H1 (cell line): ENCODE results near the gene UNC79. TPM values are rescaled to one million over a fixed set of nuclear protein-coding genes. Genes with fewer than 3 reads are reported as not detected.

Experiments used
- CTCF ChIA-PET: fragments of 300-600 bp; sonication (Branson Sonifier 250); formaldehyde crosslinking; loops from one replicate; lab custom pipeline; 2021; ENCODE audit not compliant: partially characterized antibody; lab: Charles Lee
- POLR2A ChIA-PET: fragments of 300-600 bp; sonication (Branson Sonifier 250); formaldehyde crosslinking; loops from one replicate; lab custom pipeline; 2021; ENCODE audit warnings: inconsistent platforms; ENCODE audit not compliant: partially characterized antibody; lab: Charles Lee
- DNase-seq, 2 experiments: peaks; one replicate each; pipeline versions ENCODE4 v3.0.0 to v3.0.0-alpha.2; 2010 to 2022; ENCODE audit warnings: low spot score in 2 of 2, low read depth in 1 of 2, mixed read lengths in 1 of 2
- FAIRE-seq: peaks from 2 replicates; lab custom pipeline; 2011; peaks lifted over from hg19 to GRCh38; lab: Jason Lieb, UNC
- H2AFZ ChIP-seq: 2 replicates; pipeline ENCODE4 v1.8.1; 2012; ENCODE audit warnings: low read length, inconsistent platforms
- H2AK5ac ChIP-seq: 2 replicates; pipeline ENCODE4 v1.6.1; 2013; ENCODE audit warnings: low read depth, low read length
- H2BK120ac ChIP-seq: replicated peaks from 2 replicates; pipeline ENCODE3; 2013; ENCODE audit warnings: low read depth, low read length, inconsistent platforms
- H2BK12ac ChIP-seq: 2 replicates; pipeline ENCODE4 v1.6.1; 2013; ENCODE audit warnings: low read depth, low read length
- H2BK15ac ChIP-seq: 2 replicates; pipeline ENCODE4 v1.6.1; 2013; ENCODE audit warnings: low read length
- H2BK20ac ChIP-seq: 2 replicates; pipeline ENCODE4 v1.6.1; 2013; ENCODE audit warnings: low read length
- H2BK5ac ChIP-seq: 2 replicates; pipeline ENCODE4 v1.6.1; 2013; ENCODE audit warnings: low read depth, low read length
- H3K14ac ChIP-seq: 2 replicates; pipeline ENCODE4 v1.6.1; 2013; ENCODE audit warnings: inconsistent platforms; ENCODE audit not compliant: insufficient read length
- H3K18ac ChIP-seq: 2 replicates; pipeline ENCODE4 v1.6.1; 2013; ENCODE audit warnings: low read length; ENCODE audit errors: extremely low read depth
- H3K23ac ChIP-seq: 2 replicates; pipeline ENCODE4 v1.6.1; 2013; ENCODE audit warnings: inconsistent platforms; ENCODE audit not compliant: insufficient read length
- H3K23me2 ChIP-seq: 2 replicates; pipeline ENCODE4 v1.6.1; 2013; ENCODE audit warnings: low read depth, low read length
- H3K27ac ChIP-seq: 2 replicates; pipeline ENCODE4 v1.6.1; 2011; ENCODE audit warnings: low read depth, low read length, inconsistent platforms
- H3K27me3 ChIP-seq, 4 experiments: replicated peaks in 1 of 4; 1 replicate in 1 of 4; 2 replicates in 3 of 4; pipeline versions ENCODE4 v1.6.1 to v1.8.1; 2011 to 2013; ENCODE audit warnings: low read length in 3 of 4, mild to moderate bottlenecking in 3 of 4, inconsistent platforms in 2 of 4, mixed read lengths in 2 of 4, moderate library complexity in 1 of 4; ENCODE audit not compliant: control insufficient read depth in 3 of 4, insufficient read depth in 3 of 4; ENCODE audit errors: extremely low read depth in 1 of 4
- H3K36me3 ChIP-seq, 4 experiments: 2 replicates each; pipeline versions ENCODE4 v1.6.1 to v1.8.1; 2011 to 2013; ENCODE audit warnings: mild to moderate bottlenecking in 4 of 4, low read length in 3 of 4, moderate library complexity in 2 of 4, control low read depth in 1 of 4, inconsistent platforms in 1 of 4; ENCODE audit not compliant: insufficient read depth in 4 of 4, control insufficient read depth in 2 of 4
- H3K4ac ChIP-seq: replicated peaks from 2 replicates; pipeline ENCODE3; 2013; ENCODE audit warnings: low read length, low read depth, mixed read lengths, inconsistent platforms; ENCODE audit not compliant: insufficient read length
- H3K4me1 ChIP-seq, 4 experiments: replicated peaks in 1 of 4; 1 replicate in 1 of 4; 2 replicates in 3 of 4; pipeline versions ENCODE4 v1.6.1 to v1.8.1; 2011 to 2013; ENCODE audit warnings: low read length in 3 of 4, inconsistent platforms in 2 of 4, mixed read lengths in 1 of 4; ENCODE audit not compliant: insufficient read depth in 4 of 4, control insufficient read depth in 3 of 4
- H3K4me2 ChIP-seq, 2 experiments: 2 replicates each; pipeline versions ENCODE4 v1.6.1 to v1.8.1; 2011 to 2013; ENCODE audit warnings: low read depth in 2 of 2, low read length in 2 of 2, control low read depth in 1 of 2, inconsistent platforms in 1 of 2, mild to moderate bottlenecking in 1 of 2; ENCODE audit not compliant: insufficient read depth in 1 of 2
- H3K4me3 ChIP-seq, 4 experiments: fragments of 200-600, 300-600 bp in 1 of 4; sonication (generic), shearing (Covaris generic), sonication (Bioruptor Twin) in 1 of 4; 2 replicates each; pipeline versions ENCODE4 v1.5.1 to v1.8.1; 2011 to 2016; ENCODE audit warnings: low read length in 4 of 4, low read depth in 3 of 4, control low read depth in 2 of 4, inconsistent platforms in 2 of 4, mild to moderate bottlenecking in 2 of 4, mixed read lengths in 1 of 4, moderate library complexity in 1 of 4; ENCODE audit not compliant: insufficient read depth in 2 of 4; ENCODE audit errors: extremely low read depth in 1 of 4
- H3K56ac ChIP-seq: replicated peaks from 2 replicates; pipeline ENCODE3; 2013; ENCODE audit warnings: low read depth, mild to moderate bottlenecking, mixed read lengths, low read length, inconsistent platforms; ENCODE audit not compliant: insufficient read length
- H3K79me1 ChIP-seq: 2 replicates; pipeline ENCODE4 v1.6.1; 2013; ENCODE audit warnings: low read depth, low read length, control low read depth
- H3K79me2 ChIP-seq, 2 experiments: 2 replicates each; pipeline versions ENCODE4 v1.6.1 to v1.8.1; 2012 to 2013; ENCODE audit warnings: low read length in 2 of 2, mild to moderate bottlenecking in 2 of 2, inconsistent platforms in 1 of 2; ENCODE audit not compliant: insufficient read depth in 2 of 2, control insufficient read depth in 1 of 2
- H3K9ac ChIP-seq, 4 experiments: replicated peaks in 1 of 4; 1 replicate in 1 of 4; 2 replicates in 3 of 4; pipeline versions ENCODE4 v1.6.1 to v1.8.1; 2011 to 2013; ENCODE audit warnings: low read depth in 3 of 4, low read length in 3 of 4, control low read depth in 2 of 4, mild to moderate bottlenecking in 2 of 4, moderate library complexity in 2 of 4, inconsistent platforms in 1 of 4; ENCODE audit errors: extremely low read depth in 1 of 4
- H3K9me3 ChIP-seq, 2 experiments: 2 replicates each; pipeline versions ENCODE4 v1.6.1 to v1.8.1; 2012 to 2013; ENCODE audit warnings: mild to moderate bottlenecking in 2 of 2, moderate library complexity in 2 of 2, control low read depth in 1 of 2, inconsistent platforms in 1 of 2, low read depth in 1 of 2, low read length in 1 of 2, mixed read lengths in 1 of 2; ENCODE audit not compliant: insufficient read depth in 2 of 2
- H4K20me1 ChIP-seq, 2 experiments: replicated peaks in 1 of 2; 2 replicates each; pipeline versions ENCODE3 to v1.8.1; 2011 to 2013; ENCODE audit warnings: inconsistent platforms in 2 of 2, low read length in 2 of 2, mild to moderate bottlenecking in 1 of 2; ENCODE audit not compliant: insufficient read depth in 2 of 2, control insufficient read depth in 1 of 2
- H4K5ac ChIP-seq: 2 replicates; pipeline ENCODE4 v1.6.1; 2013; ENCODE audit warnings: low read length, low read depth, mixed read lengths, inconsistent platforms; ENCODE audit not compliant: insufficient read length
- H4K8ac ChIP-seq: 2 replicates; pipeline ENCODE4 v1.8.0; 2013; ENCODE audit warnings: mild to moderate bottlenecking, moderate library complexity, low read length, inconsistent platforms; ENCODE audit not compliant: insufficient read depth; ENCODE audit errors: extremely low read depth
- H4K91ac ChIP-seq: replicated peaks from 2 replicates; pipeline ENCODE3; 2013; ENCODE audit warnings: low read length, mixed read lengths, inconsistent platforms; ENCODE audit not compliant: insufficient read length
- CEBPB ChIP-seq: IDR thresholded peaks from 2 replicates; pipeline ENCODE4 v1.6.1; 2012; ENCODE audit warnings: low read depth, low read length
- CHD2 ChIP-seq: IDR thresholded peaks from 2 replicates; pipeline ENCODE4 v1.6.1; 2012; ENCODE audit warnings: low read length, improper control_type of control experiment
- EGR1 ChIP-seq: IDR thresholded peaks from 2 replicates; pipeline ENCODE4 v1.6.1; 2011; ENCODE audit warnings: low read depth, low read length, borderline replicate concordance
- FOSL1 ChIP-seq: IDR thresholded peaks from 2 replicates; pipeline ENCODE4 v1.6.1; 2011; ENCODE audit warnings: mild to moderate bottlenecking, low read depth, low read length, moderate library complexity; ENCODE audit not compliant: insufficient read depth
- HDAC2 ChIP-seq, 2 experiments: fragments of 300-600 bp in 1 of 2; sonication (generic) in 1 of 2; IDR thresholded peaks; 2 replicates each; pipeline ENCODE4 v1.6.1; 2011 to 2012; ENCODE audit warnings: low read depth in 2 of 2, low read length in 2 of 2, mild to moderate bottlenecking in 2 of 2, moderate library complexity in 2 of 2, borderline replicate concordance in 1 of 2, inconsistent platforms in 1 of 2
- MAFK ChIP-seq: IDR thresholded peaks from 2 replicates; pipeline ENCODE4 v1.6.1; 2012; ENCODE audit warnings: low read depth, mild to moderate bottlenecking, improper control_type of control experiment, low read length
- NRF1 ChIP-seq: IDR thresholded peaks from 2 replicates; pipeline ENCODE4 v1.6.1; 2011; ENCODE audit warnings: mild to moderate bottlenecking, low read depth, low read length, improper control_type of control experiment
- RAD21 ChIP-seq, 2 experiments: IDR thresholded peaks in 1 of 2; conservative IDR thresholded peaks in 1 of 2; 2 replicates each; pipeline ENCODE4 v1.6.1; 2011; ENCODE audit warnings: low read depth in 2 of 2, low read length in 2 of 2, improper control_type of control experiment in 1 of 2, inconsistent platforms in 1 of 2, mild to moderate bottlenecking in 1 of 2, moderate library complexity in 1 of 2
- RBBP5 ChIP-seq: IDR thresholded peaks from 2 replicates; pipeline ENCODE4 v1.7.1; 2012; ENCODE audit warnings: low read depth, mild to moderate bottlenecking, inconsistent platforms, low read length, moderate library complexity, borderline replicate concordance
- RNF2 ChIP-seq: fragments of 200-900, 300-1000 bp; sonication (generic); IDR thresholded peaks from 2 replicates; pipeline ENCODE4 v1.7.1; 2016; ENCODE audit warnings: borderline replicate concordance, low read depth, mild to moderate bottlenecking, antibody characterized with exemption, low read length; ENCODE audit not compliant: poor library complexity, severe bottlenecking; ENCODE audit errors: missing control alignments
- SIRT6 ChIP-seq: IDR thresholded peaks from one replicate; pipeline ENCODE4 v1.7.1; 2012; ENCODE audit warnings: low read length, inconsistent platforms
- SP1 ChIP-seq: IDR thresholded peaks from 2 replicates; pipeline ENCODE4 v1.6.1; 2011; ENCODE audit warnings: low read depth, low read length
- SRF ChIP-seq: IDR thresholded peaks from 2 replicates; pipeline ENCODE4 v1.6.1; 2011; ENCODE audit warnings: mild to moderate bottlenecking, low read depth, low read length, moderate library complexity
- WGBS, 2 experiments: shearing (Covaris generic) in 1 of 2; methylation state at CpG; one replicate each; pipeline versions ENCODE4 v1.1.6 to v1.1.7; 2013 to 2015; ENCODE audit warnings: low lambda C conversion rate in 2 of 2, mixed read lengths in 2 of 2, inconsistent platforms in 1 of 2, low coverage in 1 of 2, missing lambda C conversion rate in 1 of 2; ENCODE audit not compliant: insufficient replicate concordance in 2 of 2, insufficient coverage in 1 of 2, insufficient read length in 1 of 2; ENCODE audit errors: extremely low coverage in 1 of 2, missing lambda C conversion rate in 1 of 2; 5-methylcytosine and 5-hydroxymethylcytosine counted together
- polyA plus RNA-seq, 7 experiments: library from polyadenylated mRNA; depleted of rRNA in 3 of 7; stranded (reverse) in 5 of 7; unstranded in 2 of 7; fragments of >200 nt in 5 of 7; fragments of 200-250 nt in 2 of 7; gene quantifications; 1 replicate in 5 of 7; 2 replicates in 1 of 7; 4 replicates in 1 of 7; pipeline versions ENCODE4 v1.2.1 to v1.2.3, GENCODE V29; 2011 to 2013; ENCODE audit warnings: missing spikeins in 2 of 7, mixed read lengths in 2 of 7
- total RNA-seq: library from RNA; stranded (reverse); fragmentation: NEBNext Ultra II Directional; extraction: Animal tissue kit (Norgen Biotek cat#: 25700); gene quantifications from 2 replicates; pipeline ENCODE4 v1.2.1, GENCODE V29; 2021

The UNC79 gene
- total and polyA plus RNA-seq, 2 of the 8 experiments (the other 6 are each of a cell fraction or from before 2014, with no cell fraction given), result 1.8 to 2.3 TPM

- Histone ChIP-seq H2BK120ac (no peak overlapping the region), H3K18ac (no peak overlapping the region), H3K79me1 (no peaks in the 10 kb centered on the region), H2BK20ac (peak overlapping the region; percentile 72; the same call in 1 of the 2 replicates), H3K4me1 (peaks cover 0 to 18% (median 6%) of the 10 kb centered on the region in 4 experiments; a peak in 4 of 7 replicates), H2BK5ac (peak overlapping the region; percentile 90), H3K4me3 (no peak overlapping the region), H4K5ac (no peak overlapping the region), H3K23me2 (peaks cover 7% of the 10 kb centered on the region; the same call in 1 of the 2 replicates), H3K14ac (no peak overlapping the region), H3K9me3 (no peaks in the 10 kb centered on the region), H3K9ac (no peak overlapping the region), H3K27ac (no peak overlapping the region), H2BK15ac (0 out of 2 replicates have a peak overlapping the region, but pooled peaks have one; percentile 46), H3K23ac (no peak overlapping the region), H4K20me1 (peaks cover 0 to 3% of the 10 kb centered on the region in 2 experiments), H3K79me2 (no peaks in the 10 kb centered on the region), H2AFZ (no peak overlapping the region), H2AK5ac (0 out of 2 replicates have a peak overlapping the region, but pooled peaks have one; percentile 86), H3K36me3 (no peaks in the 10 kb centered on the region), H3K27me3 (no peaks in the 10 kb centered on the region), H4K91ac (no peak overlapping the region), H3K4ac (no peak overlapping the region), H2BK12ac (peak overlapping the region; percentile 90; the same call in 1 of the 2 replicates), H3K56ac (peak overlapping the region; percentile 85), H4K8ac (no peak overlapping the region), H3K4me2 (no peak overlapping the region)
- ChIA-PET POLR2A (no interaction called here), CTCF (no interaction called here)
- 85 to 100% methylated on average over 1 of the region's 1 CpG for WGBS, 2 experiments
- no peak for DNase-seq
- no peak for FAIRE-seq
- TF ChIP-seq SIRT6 (no peak), EGR1 (no peak), SRF (no peak), RNF2 (no peak), MAFK (no peak), FOSL1 (no peak), SP1 (no peak), NRF1 (no peak), CEBPB (no peak), RBBP5 (no peak), HDAC2 (IDR thresholded peaks at IDR 0.05; ENCODE audit: borderline replicate concordance in 1 of 2, low read depth in 2 of 2, low read length in 2 of 2) (no peak), CHD2 (no peak), RAD21 (IDR thresholded peaks at IDR 0.05 in 1 of 2, conservative IDR thresholded peaks at IDR 0.05 in 1 of 2; ENCODE audit: low read depth in 2 of 2, low read length in 2 of 2) (no peak)
These were observed 316.8 kb downstream of the UNC79 start for GRCh38 chr14:93747560-93747959.
